DND-41 (cell line): ENCODE results near the gene ATG2A.

ENCODE experiments used
- EZH2 ChIP-seq: IDR thresholded peaks from 3 replicates; pipeline ENCODE4 v1.6.1; 2012; ENCODE audit warnings: borderline replicate concordance, low read depth, mild to moderate bottlenecking, moderate library complexity, low read length, inconsistent platforms; ENCODE audit not compliant: severe bottlenecking
- TF ChIP-seq, protein P1 (sequence below): IDR thresholded peaks from 2 replicates; pipeline ENCODE4 v1.5.1; 2012; ENCODE audit warnings: borderline replicate concordance, low read length, moderate library complexity, mild to moderate bottlenecking; ENCODE audit not compliant: poor library complexity, severe bottlenecking; ENCODE audit errors: extremely low read depth

DNA sequence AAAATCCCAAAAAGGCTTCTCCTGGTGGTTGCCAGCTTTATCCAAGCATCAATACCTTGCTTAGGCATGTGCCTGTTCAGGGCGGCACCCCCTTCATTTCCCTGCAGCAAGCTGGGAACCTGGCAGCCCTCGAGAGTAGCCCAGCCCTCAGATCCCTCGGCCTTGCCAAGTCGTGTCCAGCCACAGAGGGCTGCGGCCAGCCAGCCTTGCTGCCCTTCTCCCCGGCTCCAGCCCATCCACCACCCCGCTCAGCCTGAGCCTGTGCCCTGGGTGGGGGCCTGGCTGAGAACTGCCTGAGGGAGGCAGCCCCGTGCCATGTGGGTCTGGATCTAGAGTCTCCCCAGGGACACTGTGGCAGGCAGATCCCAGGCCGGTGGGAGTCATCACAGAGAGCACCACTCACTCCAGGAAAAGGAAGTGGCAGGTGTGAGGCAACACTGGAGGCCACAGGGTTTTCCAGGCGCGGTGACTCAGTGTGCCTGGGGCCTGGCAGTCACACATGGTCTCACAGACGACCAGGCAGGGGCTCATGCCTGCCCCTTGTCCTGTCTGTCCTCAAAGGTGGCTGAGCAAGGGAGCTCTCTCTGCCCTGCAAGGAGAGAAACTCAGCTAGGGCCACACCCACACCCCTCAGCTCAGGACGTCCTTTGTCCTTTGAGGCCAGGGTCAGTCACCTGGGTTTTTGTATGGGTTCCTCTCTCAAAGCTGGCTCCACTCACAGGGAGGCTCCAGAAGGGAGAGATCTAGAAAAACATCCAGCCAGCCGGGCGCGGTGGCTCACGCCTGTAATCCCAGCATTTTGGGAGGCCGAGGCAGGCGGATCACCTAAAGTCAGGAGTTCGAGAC lies 60.4 kb downstream of the ATG2A start:
- TF ChIP-seq, protein P1, sequence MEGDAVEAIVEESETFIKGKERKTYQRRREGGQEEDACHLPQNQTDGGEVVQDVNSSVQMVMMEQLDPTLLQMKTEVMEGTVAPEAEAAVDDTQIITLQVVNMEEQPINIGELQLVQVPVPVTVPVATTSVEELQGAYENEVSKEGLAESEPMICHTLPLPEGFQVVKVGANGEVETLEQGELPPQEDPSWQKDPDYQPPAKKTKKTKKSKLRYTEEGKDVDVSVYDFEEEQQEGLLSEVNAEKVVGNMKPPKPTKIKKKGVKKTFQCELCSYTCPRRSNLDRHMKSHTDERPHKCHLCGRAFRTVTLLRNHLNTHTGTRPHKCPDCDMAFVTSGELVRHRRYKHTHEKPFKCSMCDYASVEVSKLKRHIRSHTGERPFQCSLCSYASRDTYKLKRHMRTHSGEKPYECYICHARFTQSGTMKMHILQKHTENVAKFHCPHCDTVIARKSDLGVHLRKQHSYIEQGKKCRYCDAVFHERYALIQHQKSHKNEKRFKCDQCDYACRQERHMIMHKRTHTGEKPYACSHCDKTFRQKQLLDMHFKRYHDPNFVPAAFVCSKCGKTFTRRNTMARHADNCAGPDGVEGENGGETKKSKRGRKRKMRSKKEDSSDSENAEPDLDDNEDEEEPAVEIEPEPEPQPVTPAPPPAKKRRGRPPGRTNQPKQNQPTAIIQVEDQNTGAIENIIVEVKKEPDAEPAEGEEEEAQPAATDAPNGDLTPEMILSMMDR = no peak
- TF ChIP-seq EZH2 = no peak
